Measurements from ENCODE around the gene ZNF367. TPM values are rescaled to one million over a fixed set of nuclear protein-coding genes. Genes with fewer than 3 reads are reported as not detected.

ZNF367 gene
- total RNA-seq, 4 donors from 2014 or later = 0.26 to 21.2 (median 1.7) TPM

GRCh38 chr9:96425500-96426169 lies 7.5 kb upstream of the ZNF367 start:
- TF ChIP-seq CTCF (IDR thresholded peaks at IDR 0.05) (no peak), POLR2A (IDR thresholded peaks at IDR 0.05) (no peak)
- intact Hi-C loops (cut with DNase I; ENCODE audit: low total_unique reads) = no loop called here
- Histone ChIP-seq H3K36me3 (no peaks in the 10 kb centered on the region), H3K9me3 (no peaks in the 10 kb centered on the region), H3K4me1 (peaks cover 0 to 5% of the 10 kb centered on the region in 2 donors), H3K27ac (no peak overlapping the region), H3K4me3 (no peak overlapping the region), H3K27me3 (no peaks in the 10 kb centered on the region)
- DNase-seq = no peak

DNA sequence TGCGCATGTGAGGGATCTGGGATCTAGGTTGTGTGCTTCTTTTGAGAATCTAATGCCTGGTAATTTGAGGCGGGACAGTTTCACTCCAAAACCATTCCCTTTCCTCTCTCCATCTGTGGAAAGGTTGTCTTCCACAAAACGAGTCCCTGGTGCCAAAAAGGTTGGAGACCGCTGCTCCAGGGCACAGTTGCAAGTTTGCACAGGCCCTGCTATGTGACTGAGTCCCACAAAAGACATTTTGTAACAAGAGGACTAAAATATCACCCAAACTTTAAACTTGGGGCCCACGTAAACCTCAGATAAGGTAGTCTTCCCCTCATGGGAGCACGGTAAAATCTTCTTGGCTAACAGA lies 5.8 kb upstream of the ZNF367 start:
- no peak for DNase-seq
- intact Hi-C loops (cut with DNase I; ENCODE audit: low total_unique reads) = no loop called here
- TF ChIP-seq POLR2A (IDR thresholded peaks at IDR 0.05) (no peak), CTCF (IDR thresholded peaks at IDR 0.05) (no peak)
- H3K4me1 ChIP-seq = peaks cover 0 to 6% of the 10 kb centered on the region in 2 donors
- H3K27me3 ChIP-seq = no peaks in the 10 kb centered on the region
- H3K9me3 ChIP-seq = no peaks in the 10 kb centered on the region
- no peak overlapping the region for H3K27ac ChIP-seq
- H3K36me3 ChIP-seq = no peaks in the 10 kb centered on the region
- no peak overlapping the region for H3K4me3 ChIP-seq

DNA sequence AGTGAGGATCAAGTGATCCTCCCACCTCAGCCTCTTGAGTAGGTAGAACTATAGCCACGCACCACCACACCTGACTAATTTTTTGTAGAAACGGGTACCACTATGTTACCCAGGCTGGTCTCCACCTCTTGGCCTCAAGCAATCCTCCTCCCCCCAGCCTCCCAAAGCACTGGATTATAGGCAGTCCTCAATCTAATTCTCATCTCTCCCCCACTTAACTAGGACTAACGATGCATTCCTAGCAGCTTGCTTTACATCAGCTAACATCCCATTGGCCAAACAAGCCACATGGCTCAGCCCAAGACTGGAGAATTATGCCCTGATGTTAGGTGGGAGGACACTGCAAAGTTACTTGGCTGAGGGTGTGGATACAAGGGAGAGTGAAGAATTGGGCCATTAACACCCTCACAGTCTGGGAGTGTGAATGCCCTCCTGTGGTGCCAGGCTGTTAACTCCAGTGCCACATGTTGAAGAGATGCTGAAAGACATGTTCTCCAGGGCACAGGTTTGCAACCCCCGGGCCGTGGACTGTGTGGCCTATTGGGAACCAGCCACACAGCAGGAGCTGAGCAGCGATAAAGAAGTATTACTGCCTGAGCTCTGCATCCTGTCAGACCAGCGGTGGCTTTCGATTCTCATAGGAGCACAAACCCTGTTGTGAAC lies 5.3 kb upstream of the ZNF367 start:
- no peak overlapping the region for H3K27ac ChIP-seq
- H3K4me1 ChIP-seq = peaks cover 0 to 6% of the 10 kb centered on the region in 2 donors
- no peak for TF ChIP-seq CTCF (IDR thresholded peaks at IDR 0.05)
- no peak for TF ChIP-seq POLR2A (IDR thresholded peaks at IDR 0.05)
- H3K27me3 ChIP-seq = no peaks in the 10 kb centered on the region
- no peaks in the 10 kb centered on the region for H3K9me3 ChIP-seq
- H3K36me3 ChIP-seq = no peaks in the 10 kb centered on the region
- no peak overlapping the region for H3K4me3 ChIP-seq
- intact Hi-C loops (cut with DNase I; ENCODE audit: low total_unique reads) = no loop called here
- no peak for DNase-seq

- Histone ChIP-seq H3K27me3 (no peaks in the 10 kb centered on the region), H3K9me3 (no peaks in the 10 kb centered on the region), H3K36me3 (no peaks in the 10 kb centered on the region), H3K4me3 (no peak overlapping the region), H3K27ac (peak overlapping the region; percentile 99), H3K4me1 (peaks cover 0 to 6% of the 10 kb centered on the region in 2 donors)
- TF ChIP-seq CTCF (IDR thresholded peaks at IDR 0.05) (no peak), POLR2A (IDR thresholded peaks at IDR 0.05) (no peak)
- intact Hi-C loops (cut with DNase I; ENCODE audit: low total_unique reads) = no loop called here
- peak in 1 of 2 donors; percentile 41 for DNase-seq
Observed at GRCh38 chr9:96420468-96421219, 2.5 kb upstream of the ZNF367 start.

DNA sequence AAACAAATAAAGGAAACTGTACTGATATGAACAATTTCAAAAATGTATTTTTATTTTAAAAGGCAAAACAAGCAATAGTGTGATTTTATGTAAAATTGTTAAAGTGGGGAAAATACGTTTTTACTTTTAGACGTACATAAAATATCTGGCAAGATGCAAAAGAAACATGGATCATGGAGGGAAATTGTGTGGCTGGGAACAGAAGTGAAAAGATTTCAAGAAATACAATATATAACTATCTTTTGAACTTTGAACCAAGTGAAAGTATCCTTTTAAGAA lies 1.5 kb upstream of the ZNF367 start:
- H3K27ac ChIP-seq = peak overlapping the region; percentile 99
- H3K27me3 ChIP-seq = no peaks in the 10 kb centered on the region
- no peak for DNase-seq
- no peaks in the 10 kb centered on the region for H3K36me3 ChIP-seq
- H3K4me3 ChIP-seq = peak overlapping the region in 1 of 2 donors; percentile 81
- intact Hi-C loops (cut with DNase I; ENCODE audit: low total_unique reads) = no loop called here
- TF ChIP-seq CTCF (IDR thresholded peaks at IDR 0.05) = no peak
- no peak for TF ChIP-seq POLR2A (IDR thresholded peaks at IDR 0.05)
- peaks cover 0 to 6% of the 10 kb centered on the region in 2 donors for H3K4me1 ChIP-seq
- H3K9me3 ChIP-seq = no peaks in the 10 kb centered on the region

Measured in uterus (tissue), 4 donors.